Adrenal gland (tissue), 12 donors: ENCODE data around the gene MED12L. TPM values are rescaled to one million over a fixed set of nuclear protein-coding genes. Genes with fewer than 3 reads are reported as not detected.

Experiments used
- DNase-seq, 7 donors: peaks; one replicate each; pipeline ENCODE4 v3.0.0-alpha.2; 2019 to 2020
- H3K27ac ChIP-seq, 5 donors: fragments of 200-600 bp; sonication (generic) in 4 of 5; 1 replicate in 3 of 5; 2 replicates in 2 of 5; pipeline versions ENCODE4 v1.5.1 to v1.8.0; 2016 to 2020; ENCODE audit warnings: mild to moderate bottlenecking in 1 of 5
- H3K27me3 ChIP-seq: fragments of 200-600 bp; 2 replicates; pipeline ENCODE4 v1.8.0; 2021
- H3K36me3 ChIP-seq, 2 donors: fragments of 200-600 bp; replicated peaks in 1 of 2; 1 replicate in 1 of 2; 2 replicates in 1 of 2; pipeline versions ENCODE4 v1.5.1 to v1.8.0; 2018 to 2022
- H3K4me1 ChIP-seq, 2 donors: fragments of 200-600 bp; replicated peaks in 1 of 2; 1 replicate in 1 of 2; 2 replicates in 1 of 2; pipeline versions ENCODE4 v1.5.1 to v1.8.0; 2018 to 2021
- H3K4me3 ChIP-seq, 4 donors: fragments of 200-600 bp; sonication (generic) in 3 of 4; one replicate each; pipeline ENCODE4 v1.5.1; 2016 to 2018
- H3K9me3 ChIP-seq, 3 donors: fragments of 200-600 bp; sonication (generic) in 1 of 3; replicated peaks in 1 of 3; 1 replicate in 2 of 3; 2 replicates in 1 of 3; pipeline versions ENCODE4 v1.5.1 to v1.8.0; 2016 to 2021
- CTCF ChIP-seq, 6 experiments: fragments of 450-650 bp in 4 of 6; fragments of 200-600 bp in 2 of 6; sonication (generic) in 1 of 6; IDR thresholded peaks; 1 replicate in 5 of 6; 2 replicates in 1 of 6; pipeline versions ENCODE4 v1.5.1 to v1.8.0; 2016 to 2021; ENCODE audit warnings: antibody characterized with exemption in 6 of 6, mild to moderate bottlenecking in 2 of 6, moderate library complexity in 1 of 6
- POLR2A ChIP-seq, 2 donors: fragments of 450-650 bp; IDR thresholded peaks; one replicate each; pipeline ENCODE4 v1.6.1; 2017; ENCODE audit warnings: antibody characterized with exemption in 2 of 2, mild to moderate bottlenecking in 2 of 2, moderate library complexity in 1 of 2
- WGBS, 4 donors: extraction: QIAGEN DNeasy Blood & Tissue Kit in 2 of 4; methylation state at CpG; one replicate each; pipeline versions ENCODE4 v1.1.5 to v1.1.7; 2013 to 2017; 5-methylcytosine and 5-hydroxymethylcytosine counted together
- intact Hi-C, 2 donors: fragments of 100-400 bp; cut with DNase I; formaldehyde crosslinking; loops; one replicate each; pipeline versions ENCODE4 v1.14.1 to v1.15.0; 2022 to 2023
- polyA plus RNA-seq, 3 donors: library from polyadenylated mRNA; stranded (reverse); fragments of 200-250 nt in 2 of 3; fragments of 350-450 nt in 1 of 3; fragmentation: Illumina TruSeq in 1 of 3; extraction: RNeasy Lipid Tissue Mini Kit (QIAGEN cat#74804) in 1 of 3; gene quantifications; one replicate each; pipeline ENCODE4 v1.2.3, GENCODE V29; 2013 to 2014
- total RNA-seq, 9 donors: library from RNA; depleted of rRNA in 4 of 9; stranded (reverse); fragments of >200 nt in 4 of 9; fragments of 120-200 nt in 1 of 9; fragmentation: NEBNext Ultra II Directional in 1 of 9; extraction: Animal tissue kit (Norgen Biotek cat#: 25700) in 1 of 9; gene quantifications; one replicate each; pipeline versions ENCODE4 v1.1.0 to v1.2.4, GENCODE V29; 2013 to 2023
- donor health status: healthy with polysubstance abuse.
- donor health status: Bipolar disorder and iron deficiency.
- donor health status: DM: yes; HTN: yes; CAD: no.
- donor health status: DM: no; HTN: no; CAD: no.
- donor health status: DM: no; HTN: no; CAD: no.
- donor health status: DM: yes; HTN: yes; CAD: no.

MED12L gene
- total and polyA plus RNA-seq, 12 donors, result 0.77 to 25.0 (median 6.3) TPM

DNA sequence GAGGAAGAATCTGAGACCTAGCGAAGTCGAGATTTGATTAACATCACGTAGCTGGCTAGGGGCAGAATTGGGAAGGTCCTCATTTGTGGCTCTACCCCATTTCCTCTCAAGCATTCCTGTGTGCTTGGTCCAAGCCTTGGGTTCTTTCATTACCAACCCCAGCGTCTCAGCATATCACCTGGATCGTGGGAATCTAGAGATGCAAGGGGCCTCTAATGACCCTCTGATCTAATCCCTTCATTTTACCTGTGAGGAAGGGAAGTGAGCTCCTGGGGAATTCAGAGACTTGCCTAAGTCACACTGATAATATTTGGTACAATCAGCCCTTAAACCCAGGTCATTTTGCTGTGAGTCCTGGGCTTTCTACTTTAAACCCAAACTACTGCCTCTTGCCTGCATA is 229.1 kb downstream of the MED12L start:
- WGBS, 4 donors, result 95 to 100% (median 96%) methylated on average over 5 of the region's 5 CpGs
- DNase-seq, result no peak
- Histone ChIP-seq H3K27me3 (no peaks in the 10 kb centered on the region), H3K4me3 (no peak overlapping the region), H3K4me1 (peaks cover under 1 to 16% of the 10 kb centered on the region in 2 donors), H3K36me3 (no peaks in the 10 kb centered on the region), H3K27ac (no peak overlapping the region), H3K9me3 (no peaks in the 10 kb centered on the region)
- no peak for TF ChIP-seq POLR2A (IDR thresholded peaks at IDR 0.05)
- intact Hi-C loops, result no loop called here

DNA sequence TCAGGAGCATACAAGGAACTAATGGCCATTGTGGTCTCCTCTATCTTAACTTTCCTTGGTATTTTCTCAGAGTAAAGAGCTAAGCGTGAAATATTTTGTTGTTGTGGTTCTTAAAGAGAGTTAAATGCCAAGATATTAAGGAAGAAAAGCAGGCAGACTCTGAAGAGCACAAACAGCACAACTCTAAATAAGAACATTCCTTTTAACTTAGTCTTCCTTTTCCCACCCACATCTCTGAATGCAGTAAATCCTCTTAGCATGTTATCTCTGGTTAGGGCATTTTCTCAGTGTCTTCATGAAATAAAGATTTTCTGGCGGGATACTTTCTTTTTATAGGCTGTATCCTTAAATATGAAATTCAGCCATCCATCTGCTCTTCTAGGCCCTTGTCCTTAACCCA is 229.7 kb downstream of the MED12L start:
- H3K4me3 ChIP-seq, result no peak overlapping the region
- no peak for TF ChIP-seq POLR2A (IDR thresholded peaks at IDR 0.05)
- no peak for TF ChIP-seq CTCF (IDR thresholded peaks at IDR 0.05)
- no peaks in the 10 kb centered on the region for H3K27me3 ChIP-seq
- WGBS, 4 donors, result 66 to 92% (median 91%) methylated on average over 2 of the region's 2 CpGs
- no peak for DNase-seq
- intact Hi-C loops, result no loop called here
- H3K36me3 ChIP-seq, result no peaks in the 10 kb centered on the region
- no peak overlapping the region for H3K27ac ChIP-seq
- H3K9me3 ChIP-seq, result no peaks in the 10 kb centered on the region
- H3K4me1 ChIP-seq, result peaks cover 6 to 22% of the 10 kb centered on the region in 2 donors

GRCh38 chr3:151315846-151316245 is 230.4 kb downstream of the MED12L start:
- WGBS, 4 donors, result 91 to 93% (median 92%) methylated on average over 2 of the region's 2 CpGs
- H3K9me3 ChIP-seq, result no peaks in the 10 kb centered on the region
- intact Hi-C loops, result no loop called here
- H3K4me3 ChIP-seq, result no peak overlapping the region
- no peak for TF ChIP-seq CTCF (IDR thresholded peaks at IDR 0.05)
- no peak for TF ChIP-seq POLR2A (IDR thresholded peaks at IDR 0.05)
- no peaks in the 10 kb centered on the region for H3K27me3 ChIP-seq
- peaks cover 8 to 22% of the 10 kb centered on the region in 2 donors for H3K4me1 ChIP-seq
- H3K27ac ChIP-seq, result no peak overlapping the region
- no peak for DNase-seq
- H3K36me3 ChIP-seq, result no peaks in the 10 kb centered on the region

- peaks cover 8 to 22% of the 10 kb centered on the region in 2 donors for H3K4me1 ChIP-seq
- WGBS, 4 donors, result 72 to 77% (median 75%) methylated on average over 7 of the region's 7 CpGs
- no peak within 1 kb of the TSS for H3K27ac ChIP-seq
- H3K36me3 ChIP-seq, result no peaks in the 10 kb centered on the region
- no peaks in the 10 kb centered on the region for H3K9me3 ChIP-seq
- no peak within 1 kb of the TSS for H3K4me3 ChIP-seq
- no peaks in the 10 kb centered on the region for H3K27me3 ChIP-seq
- no peak for DNase-seq
- TF ChIP-seq CTCF (IDR thresholded peaks at IDR 0.05) (no peak), POLR2A (IDR thresholded peaks at IDR 0.05) (no peak)
- intact Hi-C loops, result no loop called here
These were observed 231.0 kb downstream of the MED12L start, which contains the start of gene GPR87 for GRCh38 chr3:151316267-151316991. GPR87 (minus strand) TSS chr3:151316820; CDS start chr3:151300100, 16,720 bp downstream.

GRCh38 chr3:151318313-151318712 is 232.8 kb downstream of the MED12L start:
- peak overlapping the region in 1 of 5 donors; percentile 2 for H3K27ac ChIP-seq
- intact Hi-C loops, result no loop called here
- peaks cover 8 to 22% of the 10 kb centered on the region in 2 donors for H3K4me1 ChIP-seq
- H3K27me3 ChIP-seq, result no peaks in the 10 kb centered on the region
- H3K36me3 ChIP-seq, result no peaks in the 10 kb centered on the region
- no peaks in the 10 kb centered on the region for H3K9me3 ChIP-seq
- no peak overlapping the region for H3K4me3 ChIP-seq
- TF ChIP-seq CTCF (IDR thresholded peaks at IDR 0.05) (no peak), POLR2A (IDR thresholded peaks at IDR 0.05) (no peak)
- DNase-seq, result no peak
